ENCODE results near the gene SOHLH1.

Gene SOHLH1

DNA sequence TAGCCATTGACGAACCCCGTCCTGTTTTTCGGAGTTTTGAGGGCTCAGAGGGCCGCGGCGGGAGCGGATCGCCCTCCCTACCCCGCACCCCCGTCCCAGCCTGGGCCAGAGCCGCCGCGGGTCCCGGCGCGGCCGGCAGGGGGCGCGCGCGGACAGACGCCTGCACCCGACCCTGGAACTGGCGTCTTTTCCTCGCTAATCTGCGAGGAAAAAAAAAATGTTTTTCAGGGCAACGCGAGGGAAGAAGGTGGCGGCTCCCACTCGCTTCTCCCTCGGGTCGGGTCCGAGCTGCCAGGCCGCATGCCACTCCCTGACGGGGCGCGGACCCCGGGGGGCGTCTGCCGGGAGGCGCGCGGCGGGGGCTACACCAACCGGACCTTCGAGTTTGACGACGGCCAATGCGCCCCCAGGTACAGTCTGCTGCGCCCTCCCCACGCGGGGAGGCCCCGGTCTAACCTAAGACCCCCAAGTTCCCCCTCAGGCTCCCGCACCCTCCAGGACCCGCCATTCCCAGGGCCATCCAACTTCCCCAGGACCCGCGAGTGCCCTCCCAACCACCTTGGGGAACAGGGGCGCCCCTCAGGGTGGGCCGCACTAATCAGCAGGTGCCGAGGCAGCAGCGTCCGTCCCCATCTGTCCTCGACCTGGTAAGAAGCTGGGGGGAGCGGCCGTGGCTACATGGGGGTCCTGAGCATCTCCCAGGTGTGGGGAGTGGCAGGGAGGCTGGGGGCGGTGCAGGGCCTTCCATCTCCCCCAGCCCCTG, 2.9 kb upstream of the SOHLH1 start, which contains the start of gene KCNT1:
Gene KCNT1, plus strand, starts transcription at position 227 of the 763 bp plus-strand sequence. Its CDS starts 74 bp downstream, at position 301.
- peak; percentile 36 for DNase-seq

DNA sequence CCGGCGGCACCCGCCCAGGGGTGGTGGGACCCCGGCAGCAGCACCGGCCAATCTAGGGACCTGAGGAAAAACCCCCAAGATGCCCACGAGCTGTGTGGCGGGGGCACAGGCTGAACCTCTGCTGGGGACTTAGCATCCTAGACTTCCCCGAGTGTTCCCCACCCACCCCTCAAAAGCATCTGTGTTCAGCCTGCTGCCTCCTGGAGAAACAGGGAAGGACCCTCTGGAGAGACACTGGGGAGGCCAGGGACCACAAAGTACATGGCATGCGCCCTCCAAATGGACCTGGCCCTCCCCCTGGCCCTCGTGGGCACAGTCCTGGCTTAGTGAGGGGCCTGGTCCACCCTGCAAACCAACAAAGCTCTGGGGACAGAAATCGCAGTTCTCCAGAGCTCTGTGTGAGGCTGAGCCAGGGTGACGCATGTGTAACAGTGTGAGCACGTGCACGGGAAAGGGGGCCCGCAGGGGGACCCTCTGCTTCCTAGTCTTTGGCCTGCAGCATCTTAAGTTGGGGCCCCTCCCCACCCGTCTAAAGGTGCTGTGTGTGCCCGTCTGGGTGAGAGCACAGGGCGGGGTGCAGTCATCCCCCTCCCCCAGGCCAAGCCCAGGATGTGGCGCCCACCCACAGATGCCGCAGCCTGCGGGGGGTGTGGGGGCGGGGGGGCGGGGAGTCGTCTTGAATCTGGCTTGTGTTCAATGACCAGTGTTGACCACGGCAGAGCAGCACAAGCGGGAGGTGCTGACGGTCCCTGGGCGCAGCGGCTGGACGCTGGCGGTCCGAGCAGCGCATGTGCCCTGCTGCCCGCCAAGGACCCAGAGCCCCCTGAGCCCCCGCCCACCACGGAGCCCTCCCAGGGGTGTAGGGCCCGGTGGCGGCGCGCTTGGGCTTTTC, 2.0 kb upstream of the SOHLH1 start:
- DNase-seq: peak; percentile 10

DNA sequence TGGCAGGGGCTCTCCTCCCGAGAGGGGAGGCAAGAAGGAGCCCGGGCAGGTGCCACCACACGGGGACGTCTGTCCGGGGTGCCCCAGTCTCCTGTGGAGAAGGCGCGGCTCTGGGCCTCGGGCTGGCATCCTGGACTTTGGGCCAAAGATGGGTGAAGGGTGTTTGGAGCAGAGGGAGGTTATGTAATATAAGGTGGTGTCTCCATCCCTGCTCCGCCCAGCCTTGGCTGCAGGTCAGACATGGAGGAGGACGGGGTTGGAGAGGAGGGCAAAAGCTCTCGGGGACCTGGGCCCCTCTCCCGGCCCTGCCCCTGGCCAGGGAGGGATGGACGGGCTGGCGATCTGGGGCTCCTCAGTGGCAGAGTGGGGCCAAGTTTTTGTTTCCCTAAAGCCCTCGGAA, 1.2 kb upstream of the SOHLH1 start:
- DNase-seq: no peak

DNA sequence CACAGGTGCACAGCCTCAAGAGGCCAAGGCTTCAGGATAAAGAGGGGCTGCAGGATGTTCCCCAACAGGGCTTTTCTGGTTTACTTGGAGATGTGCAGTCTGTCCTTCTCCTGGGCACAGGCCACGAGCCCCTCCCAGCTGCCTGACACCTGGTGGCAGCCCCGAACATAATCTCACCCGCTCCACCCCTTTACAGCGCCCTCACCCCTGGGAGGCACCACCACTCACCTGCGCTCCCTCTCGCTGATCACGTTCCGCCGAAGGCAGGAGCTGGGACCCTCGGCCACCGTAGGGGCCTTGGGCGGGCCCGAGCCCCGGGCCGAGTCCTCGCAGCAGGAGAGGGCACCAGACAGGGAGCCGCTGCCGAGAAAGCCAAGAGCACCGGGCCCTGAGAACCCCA, 514 bp downstream of the SOHLH1 start:
- no peak for DNase-seq

DNA sequence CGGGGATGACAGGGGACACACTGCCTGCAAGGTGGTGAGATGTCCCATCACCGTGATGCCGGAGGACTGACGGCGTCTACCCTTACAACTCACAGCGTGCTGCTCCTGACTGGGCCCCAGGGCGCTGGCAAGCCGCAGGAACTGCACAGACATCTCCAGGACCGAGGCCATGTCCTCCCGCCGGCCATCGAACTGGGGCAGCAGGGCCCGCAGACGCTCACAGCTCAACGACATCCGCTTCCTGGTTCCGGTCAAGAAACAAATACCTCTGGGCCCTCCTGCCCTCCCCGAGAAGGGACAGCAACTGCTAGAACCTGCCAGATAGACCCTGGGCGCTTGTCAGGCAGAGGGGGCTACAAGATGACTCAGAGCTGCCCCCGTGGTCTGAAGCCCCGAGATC, 1.0 kb downstream of the SOHLH1 start:
- DNase-seq: no peak

DNA sequence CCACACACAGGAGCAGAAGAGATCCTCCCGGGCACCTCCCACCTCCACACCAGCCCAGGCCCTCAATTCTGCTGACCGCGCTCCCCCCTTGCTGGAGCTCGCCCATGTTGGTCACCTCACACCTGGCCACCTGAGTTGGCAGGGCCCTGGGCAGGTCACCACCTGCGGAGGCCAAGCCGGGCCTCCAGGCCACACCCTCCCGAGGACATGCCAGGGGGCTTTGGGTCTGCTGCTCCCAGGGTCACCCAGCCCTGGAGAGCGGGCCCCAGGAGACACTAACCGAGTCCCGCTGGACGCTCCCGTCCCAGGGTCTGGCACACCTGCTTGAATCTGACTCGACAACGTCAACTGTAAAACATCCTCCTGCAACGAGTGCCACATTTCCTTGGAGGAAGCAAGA, 2.1 kb downstream of the SOHLH1 start:
- no peak for DNase-seq

DNA sequence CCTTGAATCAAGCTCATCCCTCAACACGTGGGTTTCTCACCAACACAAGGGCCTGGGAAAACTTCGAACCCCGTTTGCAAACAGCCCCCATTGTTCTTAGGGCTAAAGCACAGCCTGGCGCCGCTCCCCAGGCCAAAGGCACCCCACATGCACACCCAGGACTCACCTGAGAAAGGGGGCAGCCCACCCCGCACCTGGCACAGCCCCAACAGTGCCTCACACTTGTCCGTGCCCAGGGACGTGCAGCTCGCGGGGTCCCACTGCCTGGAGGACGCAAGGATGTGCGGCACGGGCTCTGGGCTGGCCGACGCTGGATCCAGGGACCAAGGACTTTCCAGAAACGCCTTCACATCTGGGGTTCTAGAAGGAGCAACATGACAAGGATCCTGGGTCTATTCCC, 2.8 kb downstream of the SOHLH1 start:
- DNase-seq: no peak

GRCh38 chr9:135695642-135696041, 3.6 kb downstream of the SOHLH1 start:
- no peak for DNase-seq

- DNase-seq: no peak
Observed at GRCh38 chr9:135695036-135695435, 4.2 kb downstream of the SOHLH1 start.

GRCh38 chr9:135694414-135694813, 4.9 kb downstream of the SOHLH1 start:
- no peak for DNase-seq

GRCh38 chr9:135693771-135694170, 5.5 kb downstream of the SOHLH1 start:
- no peak for DNase-seq

- DNase-seq: no peak
Observed at GRCh38 chr9:135693265-135693664, 6.0 kb downstream of the SOHLH1 start.

DNA sequence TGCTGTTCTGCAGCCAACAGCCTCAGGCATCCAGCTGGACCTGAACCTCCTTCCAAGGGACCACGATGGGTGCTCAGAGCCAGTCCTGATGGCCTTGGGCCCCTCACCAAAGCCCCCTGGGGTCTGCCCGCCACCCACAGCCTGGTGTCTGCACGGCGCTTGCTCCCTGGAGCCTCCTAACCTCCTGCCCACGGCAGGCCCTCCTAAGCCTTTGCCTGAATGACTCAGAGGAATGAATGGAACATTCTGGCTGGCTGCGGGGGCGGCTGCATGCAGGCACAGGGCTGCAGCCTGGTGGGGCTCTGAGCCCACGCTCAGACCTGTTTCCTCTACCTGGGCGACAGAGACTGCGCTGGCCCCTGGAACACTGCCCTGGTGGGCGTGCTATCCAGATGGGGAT, 6.9 kb downstream of the SOHLH1 start:
- DNase-seq: no peak

- no peak for DNase-seq
Observed at GRCh38 chr9:135690836-135691570, 8.3 kb downstream of the SOHLH1 start.

GRCh38 chr9:135689011-135689410, 10.3 kb downstream of the SOHLH1 start:
- DNase-seq: no peak

DNA sequence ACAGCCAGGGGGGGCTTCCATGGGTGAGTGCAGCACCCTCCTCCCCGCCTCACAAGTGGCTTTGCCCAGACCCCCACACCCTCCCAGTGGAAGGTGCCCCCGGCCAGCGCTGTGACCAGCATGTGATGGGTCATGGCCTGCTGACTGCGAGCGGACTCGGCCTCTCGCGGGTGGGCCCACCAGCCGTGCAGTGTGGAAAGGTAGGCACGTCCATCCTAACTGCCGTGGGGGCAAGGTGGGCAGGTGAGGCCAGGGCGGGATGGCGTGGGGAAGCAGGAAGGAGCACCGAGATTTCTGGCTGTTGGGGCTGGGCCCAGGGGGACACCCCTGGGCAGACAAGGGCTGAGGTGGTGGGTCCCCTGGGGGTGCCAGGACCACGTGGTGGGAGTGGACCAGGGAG, 12.1 kb downstream of the SOHLH1 start:
- DNase-seq: no peak

DNA sequence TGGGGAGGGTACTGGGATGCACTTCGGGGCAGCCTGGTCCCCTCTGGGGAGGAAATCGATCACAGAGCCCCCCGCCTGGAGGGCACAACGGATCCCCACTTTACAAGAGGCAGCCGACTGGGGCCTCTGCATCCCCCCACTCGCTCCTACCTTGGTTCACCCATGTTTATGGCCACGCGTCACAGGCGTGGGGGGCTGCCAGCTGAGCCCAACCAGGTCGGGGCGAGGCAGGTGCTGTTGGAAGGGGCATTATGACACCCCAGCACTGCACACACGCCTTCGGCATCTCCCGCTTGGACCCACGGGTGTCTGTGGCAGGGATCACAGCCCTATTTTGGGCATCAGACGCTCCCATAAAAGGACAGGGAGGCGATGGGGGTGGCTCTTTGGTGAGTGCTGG, 14.6 kb downstream of the SOHLH1 start:
- no peak for DNase-seq

GRCh38 chr9:135683401-135684034, 15.8 kb downstream of the SOHLH1 start:
- no peak for DNase-seq

DNA sequence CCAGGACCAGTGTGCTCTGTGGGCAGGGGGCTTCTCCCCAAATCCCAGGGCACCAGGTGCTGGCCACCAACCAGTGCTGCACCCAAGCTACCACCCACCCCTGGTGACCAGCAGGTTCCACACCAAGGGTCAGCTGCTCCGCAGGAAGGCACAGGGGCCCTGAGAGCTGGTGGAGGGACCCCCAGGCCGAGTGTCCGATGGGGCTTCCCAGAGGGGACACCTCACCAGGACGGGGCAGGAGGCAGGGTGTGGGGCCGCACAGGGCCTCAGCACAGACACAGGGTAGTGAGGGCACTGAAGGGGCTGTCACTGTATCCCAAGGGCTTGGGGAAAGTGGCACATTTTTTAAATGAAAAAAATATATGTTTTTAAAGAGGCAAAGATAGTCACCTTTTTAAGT, 18.1 kb downstream of the SOHLH1 start:
- DNase-seq: no peak

DNA sequence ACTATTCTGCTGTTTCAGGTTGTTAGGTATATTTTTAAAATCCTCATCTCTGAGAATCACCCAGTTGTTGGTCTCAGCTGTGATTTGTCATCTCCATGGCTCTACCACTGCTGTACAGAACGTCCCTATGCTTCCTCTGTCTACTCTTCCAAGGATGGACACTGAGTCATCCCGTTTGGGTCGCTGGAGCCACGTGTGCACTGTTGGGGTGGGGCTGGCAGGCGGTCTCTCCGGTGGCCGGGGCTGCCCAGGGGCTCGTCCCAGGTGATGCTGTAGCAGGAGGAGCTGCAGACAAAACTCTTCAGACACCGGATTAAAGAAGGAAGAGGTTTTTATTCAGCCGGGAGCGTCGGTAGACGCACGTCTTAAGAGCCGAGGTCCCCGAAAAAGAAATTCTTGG, 19.2 kb downstream of the SOHLH1 start:
- DNase-seq: no peak

GRCh38 chr9:135678236-135679017, 20.9 kb downstream of the SOHLH1 start:
- no peak for DNase-seq

DNA sequence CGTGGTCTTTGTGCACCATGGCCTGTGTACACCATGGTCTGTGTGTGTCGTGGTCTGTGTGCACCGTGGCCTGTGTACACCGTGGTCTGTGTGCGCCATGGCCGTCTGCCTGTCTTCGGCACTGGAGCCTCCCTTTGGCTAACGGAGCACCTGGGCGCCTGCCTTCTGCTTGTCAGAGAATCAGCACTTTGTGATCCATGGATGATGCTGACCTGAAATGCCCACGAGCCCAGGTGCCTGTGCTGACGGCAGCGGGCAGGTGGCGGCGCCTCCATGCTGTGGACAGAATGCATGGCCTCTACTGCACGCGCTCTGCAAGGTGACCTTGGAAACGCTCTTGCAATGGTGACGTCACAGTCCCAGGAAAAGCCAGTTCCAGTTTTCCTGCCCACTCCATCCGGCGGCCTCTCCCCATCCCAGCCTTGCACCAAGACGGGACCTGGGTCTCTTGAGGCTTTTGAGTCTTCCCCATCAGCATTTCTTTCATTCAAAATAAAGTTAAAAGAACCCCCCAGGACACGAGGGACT, 21.6 kb downstream of the SOHLH1 start:
- DNase-seq: no peak
